Activated CD4-positive, CD25-positive, alpha-beta regulatory T cell treated with anti-CD3 and anti-CD28 coated beads, Interleukin-2, amount 50 U/mL, for 24 hours (primary cell): Measurements from ENCODE around the gene RASSF5.

ENCODE experiments used
- ATAC-seq, 2 donors: fragments of 150-1000 bp; cut with Tn5 transposase; one replicate each; pipeline ENCODE4 v1.10.0; 2021; ENCODE audit warnings: mild to moderate bottlenecking in 1 of 2, moderate library complexity in 1 of 2

Gene RASSF5

DNA sequence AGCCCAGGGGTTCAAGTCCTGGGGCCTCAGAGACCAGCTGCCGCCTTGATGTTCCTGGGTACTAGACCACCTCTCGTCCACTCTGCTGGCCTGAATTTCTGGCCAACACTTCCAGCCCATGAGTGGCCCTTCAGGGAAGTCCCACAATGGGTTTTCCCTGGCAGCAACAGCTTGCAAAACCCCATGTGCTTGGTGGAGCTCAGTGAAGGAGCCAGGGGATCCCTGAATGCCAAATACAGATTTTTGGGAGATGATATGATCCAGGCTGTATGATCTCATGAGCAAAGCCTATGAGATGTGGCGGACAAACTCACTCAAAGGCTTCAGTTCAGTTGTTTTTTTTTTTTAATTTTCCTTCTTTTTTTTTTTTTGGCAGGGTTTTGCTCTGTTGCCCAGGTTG, 9.6 kb upstream of the RASSF5 start:
- ATAC-seq, result no peak

DNA sequence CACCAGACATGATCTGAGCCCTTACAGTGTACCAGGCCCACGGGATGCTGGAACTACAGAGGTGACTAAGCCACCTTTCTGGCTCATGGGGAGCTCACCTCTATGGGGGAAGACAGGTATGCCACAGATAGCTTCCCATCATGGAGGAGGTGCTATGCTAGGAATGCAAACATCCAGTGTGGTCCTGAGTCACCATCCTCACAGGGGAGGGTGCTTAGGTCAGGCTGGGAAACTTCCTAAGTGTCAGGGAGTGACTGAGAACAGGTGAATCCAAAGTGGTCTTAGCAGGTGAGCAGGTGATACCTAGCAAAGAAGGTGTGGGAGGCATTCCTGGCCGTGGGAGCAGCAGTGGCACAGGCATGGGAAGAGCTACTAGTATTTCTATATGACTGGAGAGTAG, 8.6 kb upstream of the RASSF5 start:
- no peak for ATAC-seq

DNA sequence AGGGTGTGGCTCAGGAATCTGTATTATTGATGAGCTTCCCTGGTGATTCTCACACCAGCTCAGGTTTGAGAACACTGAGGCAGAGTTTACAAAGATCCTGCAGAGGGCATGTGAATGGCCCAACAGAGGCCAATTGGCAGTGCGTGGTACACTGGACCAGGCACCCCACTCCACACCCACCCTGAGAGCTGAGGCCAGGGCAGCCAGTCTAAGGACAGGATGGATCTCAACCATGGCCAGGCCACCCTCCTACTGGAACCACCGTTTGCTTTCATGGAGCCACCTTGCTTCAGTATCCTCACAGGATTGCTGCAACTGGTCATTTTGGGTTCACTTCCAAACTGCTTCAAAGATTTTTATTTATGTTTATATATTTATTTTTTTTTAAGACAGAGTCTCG, 7.3 kb upstream of the RASSF5 start:
- ATAC-seq, result no peak

DNA sequence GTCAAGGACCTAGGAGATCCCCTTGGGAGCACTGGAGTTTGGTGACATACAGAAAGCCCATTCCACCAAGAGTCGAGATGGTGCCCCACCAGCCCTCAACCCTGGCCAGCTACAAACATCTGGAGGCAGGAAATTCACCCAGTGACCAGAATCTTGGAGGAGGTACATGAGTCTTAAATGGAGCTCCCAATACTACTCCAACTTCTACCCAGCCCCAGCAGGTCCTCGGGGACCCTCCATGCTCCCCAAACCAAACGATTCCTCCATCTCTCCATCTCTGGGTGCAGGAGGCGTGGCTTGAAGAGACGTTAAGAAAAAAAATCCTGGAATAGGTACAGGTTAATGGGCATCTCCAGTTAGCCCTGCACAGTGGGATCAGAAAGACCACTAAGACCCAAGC, 5.5 kb upstream of the RASSF5 start:
- no peak for ATAC-seq

DNA sequence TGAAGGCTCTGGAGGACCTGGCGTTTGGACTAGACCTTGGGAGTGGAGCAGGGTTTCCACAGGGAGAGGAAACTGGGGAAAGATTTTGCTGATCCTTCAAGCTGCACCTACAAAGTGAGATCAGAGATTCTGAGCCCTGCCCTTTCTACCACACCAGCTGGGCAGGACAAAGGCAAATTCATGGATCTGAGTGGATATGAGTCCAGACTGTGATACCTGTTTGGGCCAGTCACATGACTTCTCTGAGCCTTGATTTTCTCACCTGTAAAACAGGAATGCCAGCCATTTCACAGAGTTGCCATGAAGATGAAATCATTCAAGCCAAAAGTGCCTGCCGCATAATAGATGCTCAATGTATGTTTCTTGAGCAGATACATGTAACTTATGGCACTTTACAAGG, 4.9 kb upstream of the RASSF5 start:
- no peak for ATAC-seq

DNA sequence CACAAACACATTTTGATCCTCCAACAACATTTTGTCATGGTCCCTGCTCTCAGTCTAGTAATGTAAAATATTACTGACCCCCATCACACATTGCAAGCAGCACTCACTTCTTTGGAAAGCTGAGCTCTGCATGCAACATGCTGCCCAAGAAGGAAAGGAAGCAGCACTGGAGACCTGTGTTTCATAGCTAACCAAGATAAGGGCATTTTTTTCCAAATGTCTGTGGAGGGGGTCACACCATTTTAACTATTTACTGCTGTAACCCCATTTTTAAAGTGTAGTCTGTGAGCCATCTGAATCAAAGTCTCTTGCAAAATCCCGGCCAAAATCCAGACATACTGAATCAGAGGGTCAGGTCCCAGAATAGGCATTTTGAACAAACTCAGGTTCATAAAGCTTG, 4.5 kb upstream of the RASSF5 start:
- ATAC-seq, result no peak

DNA sequence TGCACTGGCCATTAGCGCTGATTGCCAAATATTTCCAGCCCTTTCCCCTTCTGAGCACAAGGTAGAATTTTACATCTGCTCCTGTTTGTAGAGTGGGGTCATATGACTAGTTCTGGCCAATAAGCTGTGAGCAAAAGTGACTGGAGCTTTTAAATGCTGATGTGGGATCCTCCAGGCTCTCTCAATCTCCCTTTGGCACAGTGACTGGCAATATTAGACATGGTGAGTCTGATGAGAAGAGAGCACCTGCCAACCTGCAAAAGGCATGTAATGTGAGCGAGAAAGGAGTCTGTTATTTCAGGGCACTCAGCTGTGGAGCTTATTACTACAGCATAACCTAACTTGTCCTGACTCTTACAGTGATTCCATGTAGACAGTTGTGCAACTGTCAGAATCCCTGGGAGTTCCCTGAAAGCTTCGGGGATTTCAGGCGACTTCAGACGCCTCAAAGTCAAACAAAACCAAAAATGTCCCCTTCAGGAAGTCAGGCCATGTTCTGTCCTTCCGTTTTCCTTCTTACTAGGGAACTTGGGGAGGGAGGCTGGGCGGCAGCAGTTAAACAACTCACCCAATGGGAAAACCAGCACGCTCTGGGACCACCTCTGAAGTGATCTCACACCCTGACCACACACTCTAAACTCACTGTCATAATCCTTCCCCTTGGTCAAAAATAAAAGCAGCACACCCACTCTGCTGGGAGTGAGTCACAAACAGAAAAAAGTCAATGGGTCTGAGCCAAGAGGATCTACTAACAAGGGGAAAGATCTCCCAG, 3.6 kb upstream of the RASSF5 start:
- ATAC-seq, result peak; percentile 69 to 71

DNA sequence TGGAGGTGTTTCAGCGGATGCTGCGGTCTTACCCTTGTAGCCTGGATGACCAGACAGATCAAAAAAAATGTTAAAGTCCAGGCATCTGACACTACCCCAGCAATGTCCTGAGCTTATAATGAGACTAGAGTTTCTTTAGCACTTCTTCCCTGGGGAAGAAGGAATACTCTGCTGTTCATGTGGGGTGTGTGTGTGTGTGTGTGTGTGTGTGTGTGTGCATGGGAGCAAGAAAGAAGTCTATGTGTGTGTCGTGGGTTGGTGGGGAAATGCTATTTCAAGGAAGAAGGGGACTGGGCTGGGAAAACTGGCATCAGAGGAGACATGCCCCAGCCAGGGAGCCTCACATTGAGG, 3.0 kb upstream of the RASSF5 start:
- no peak for ATAC-seq

DNA sequence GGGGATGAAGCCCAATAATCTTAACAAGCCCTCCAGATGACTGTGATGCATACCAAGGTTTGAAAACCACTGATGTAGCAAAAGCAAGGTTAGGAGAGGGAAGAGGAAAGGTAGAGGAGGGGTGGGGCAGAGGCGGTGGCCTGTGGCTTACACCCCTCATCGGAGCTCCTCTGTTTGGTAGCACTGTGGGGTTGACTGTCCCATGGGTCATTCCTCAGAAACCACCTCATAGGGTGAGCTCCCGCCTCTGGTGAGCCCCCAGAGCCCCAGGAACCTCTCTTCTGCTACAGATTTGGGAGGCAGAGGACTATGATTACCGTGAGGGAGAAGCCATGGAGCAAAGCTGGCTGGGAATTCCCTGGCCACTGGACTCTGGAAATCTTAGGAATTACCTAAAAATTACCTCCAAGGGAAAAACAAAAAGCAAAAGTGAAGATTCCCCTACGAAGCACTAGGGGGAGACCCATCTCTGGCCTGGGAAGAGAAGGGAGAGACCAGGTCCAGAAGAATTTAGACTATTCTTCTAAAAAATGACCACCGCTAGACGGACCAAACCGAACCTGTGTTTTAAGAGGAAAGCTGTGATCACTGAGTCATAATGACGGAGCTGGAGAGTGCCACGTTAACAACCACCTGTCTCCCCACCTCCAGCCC, 1.5 kb upstream of the RASSF5 start:
- ATAC-seq, result no peak

DNA sequence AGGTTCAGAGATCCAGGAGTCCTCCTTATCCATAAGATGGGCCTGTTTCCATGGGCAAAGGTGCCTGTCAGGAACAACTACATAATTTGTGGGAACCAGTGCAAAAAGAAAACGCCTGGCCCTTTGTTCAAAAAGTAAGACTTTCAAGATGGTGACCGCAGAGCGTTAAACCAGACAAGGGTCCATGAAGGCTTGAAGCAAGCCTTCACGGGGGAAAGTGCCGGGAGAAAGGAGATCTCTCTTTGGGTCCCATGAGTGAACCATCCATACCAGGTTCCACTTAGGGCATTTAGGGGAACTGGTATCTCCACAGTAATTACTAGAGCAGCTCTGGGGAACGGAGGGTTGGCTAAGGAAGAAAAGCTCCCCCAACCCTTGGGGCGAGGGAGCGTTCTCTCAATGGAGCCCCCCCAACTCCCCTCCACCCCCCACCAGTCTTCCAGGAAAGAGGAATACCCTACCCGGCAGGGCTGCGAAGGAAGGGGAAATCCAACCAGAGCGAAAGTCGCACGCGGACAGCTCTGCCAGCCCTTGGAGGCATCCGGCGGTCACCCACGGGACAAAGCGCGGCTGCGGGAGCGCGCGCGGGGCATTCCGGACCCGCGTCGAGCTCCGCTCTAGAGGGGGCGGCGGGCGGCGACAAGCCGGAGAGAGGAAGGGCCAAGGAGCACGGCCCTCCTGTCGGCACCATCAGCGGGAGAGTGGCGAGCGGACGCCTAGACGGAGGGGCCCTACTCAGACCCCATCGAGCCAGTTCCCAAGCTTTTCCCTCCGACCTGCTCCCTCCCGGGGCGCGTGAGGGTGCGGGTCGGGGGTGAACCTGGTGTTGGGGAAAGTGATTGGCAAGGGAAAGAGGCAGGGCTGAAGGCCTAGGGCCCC, 687 bp upstream of the RASSF5 start:
- ATAC-seq, result peak; percentile 11

DNA sequence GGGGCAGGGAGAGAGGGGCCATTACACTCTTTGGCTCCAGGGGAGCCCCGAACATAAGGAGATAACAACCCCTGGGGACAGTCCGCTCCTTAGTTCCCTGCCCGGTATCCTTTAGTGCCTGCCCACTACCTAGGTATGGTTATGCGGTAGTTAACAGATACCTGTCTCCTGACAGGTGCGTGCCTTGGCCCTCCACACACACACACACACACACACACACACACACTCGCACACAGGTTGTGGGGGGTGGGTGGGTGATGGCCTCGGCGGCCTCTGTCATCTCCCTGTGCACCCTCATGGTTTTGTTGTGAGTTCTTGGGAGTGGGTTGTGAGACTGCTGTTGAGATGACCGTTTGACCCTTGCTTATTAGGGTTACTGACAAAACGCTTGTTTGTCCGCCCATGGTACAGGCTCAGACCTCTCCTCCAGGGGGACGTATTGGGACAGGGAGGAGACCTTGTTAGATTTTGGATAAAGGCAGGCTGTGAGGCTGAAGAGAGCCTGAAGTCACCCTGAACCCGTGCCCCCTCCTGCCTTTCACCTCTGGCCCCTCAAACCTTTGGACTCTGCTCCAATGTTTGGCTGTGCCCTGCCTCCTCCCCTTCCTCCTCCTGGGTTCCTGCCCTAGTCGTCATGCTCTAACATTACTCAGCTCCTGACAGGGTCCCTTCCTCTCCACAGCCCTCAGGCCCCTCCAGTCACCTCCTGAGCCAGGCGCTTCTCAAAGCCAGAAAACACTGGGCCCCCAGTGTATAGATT, 979 bp downstream of the RASSF5 start:
- ATAC-seq, result no peak

DNA sequence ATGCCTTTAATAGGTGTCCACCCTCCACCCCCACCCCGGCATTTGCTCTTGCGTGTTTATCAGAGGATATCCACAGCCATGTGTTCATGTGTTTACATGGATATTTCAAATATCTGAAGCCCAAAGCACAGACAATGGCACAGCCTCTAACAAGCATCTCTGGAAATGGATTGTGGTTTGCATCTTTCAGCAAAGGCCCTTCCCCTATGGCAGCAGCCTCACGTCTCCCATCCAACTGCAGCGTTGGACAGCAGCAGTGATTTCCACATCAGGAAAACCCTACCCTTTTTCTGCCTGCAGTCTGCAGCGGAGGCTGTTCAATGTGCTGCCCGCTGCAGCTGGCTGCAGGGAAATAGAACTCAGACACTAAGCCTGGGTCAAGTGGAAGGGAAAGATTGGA, 1.6 kb downstream of the RASSF5 start:
- ATAC-seq, result no peak

DNA sequence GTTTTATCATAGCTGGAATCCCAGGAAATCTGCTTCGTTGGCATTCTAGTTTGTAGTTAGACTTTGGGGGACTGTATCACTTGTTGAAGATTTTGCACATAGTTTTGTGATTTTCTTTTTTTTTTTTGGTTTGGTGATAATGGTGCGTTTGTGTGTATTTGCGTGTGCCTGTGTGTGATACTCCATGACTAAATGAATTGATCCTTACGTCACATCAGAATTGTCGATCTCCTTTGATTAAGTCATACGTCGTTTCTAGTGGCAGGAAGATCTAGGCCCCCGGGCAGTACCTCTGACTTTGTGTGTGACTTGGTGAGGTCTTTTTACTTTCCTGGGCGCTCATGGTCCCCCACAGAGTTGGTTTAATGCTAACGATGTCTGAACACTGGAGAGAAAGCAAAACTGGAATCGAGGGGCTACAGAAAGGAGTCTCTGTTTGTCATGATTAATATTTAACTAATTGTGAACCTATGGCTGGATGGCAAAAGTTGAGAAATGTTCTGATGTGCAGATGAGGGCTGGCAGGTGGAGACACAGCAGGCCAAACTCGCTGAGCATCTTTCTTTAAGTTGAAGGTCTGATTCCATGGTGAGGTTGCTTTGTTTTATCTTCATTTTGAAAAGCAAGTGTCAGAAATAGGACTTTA, 2.4 kb downstream of the RASSF5 start:
- ATAC-seq, result no peak

DNA sequence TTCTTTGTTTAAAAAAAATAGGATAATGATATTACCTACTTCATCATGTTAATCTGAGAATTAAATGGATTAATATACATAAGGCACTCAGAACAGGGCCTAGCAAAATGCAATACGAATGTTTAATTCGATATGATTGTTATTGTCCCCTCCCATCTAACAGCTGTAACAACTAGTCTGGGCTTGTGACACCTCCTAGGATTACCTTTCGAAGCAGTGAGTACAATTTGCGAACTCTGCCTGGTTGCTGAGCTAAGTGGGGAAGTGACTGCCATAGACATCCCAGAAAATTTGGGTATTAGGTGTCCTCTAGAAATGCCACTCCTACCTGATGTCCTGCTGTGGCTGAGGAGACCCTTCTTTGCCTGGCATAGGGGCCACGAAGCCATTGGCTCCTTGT, 3.0 kb downstream of the RASSF5 start:
- ATAC-seq, result no peak

DNA sequence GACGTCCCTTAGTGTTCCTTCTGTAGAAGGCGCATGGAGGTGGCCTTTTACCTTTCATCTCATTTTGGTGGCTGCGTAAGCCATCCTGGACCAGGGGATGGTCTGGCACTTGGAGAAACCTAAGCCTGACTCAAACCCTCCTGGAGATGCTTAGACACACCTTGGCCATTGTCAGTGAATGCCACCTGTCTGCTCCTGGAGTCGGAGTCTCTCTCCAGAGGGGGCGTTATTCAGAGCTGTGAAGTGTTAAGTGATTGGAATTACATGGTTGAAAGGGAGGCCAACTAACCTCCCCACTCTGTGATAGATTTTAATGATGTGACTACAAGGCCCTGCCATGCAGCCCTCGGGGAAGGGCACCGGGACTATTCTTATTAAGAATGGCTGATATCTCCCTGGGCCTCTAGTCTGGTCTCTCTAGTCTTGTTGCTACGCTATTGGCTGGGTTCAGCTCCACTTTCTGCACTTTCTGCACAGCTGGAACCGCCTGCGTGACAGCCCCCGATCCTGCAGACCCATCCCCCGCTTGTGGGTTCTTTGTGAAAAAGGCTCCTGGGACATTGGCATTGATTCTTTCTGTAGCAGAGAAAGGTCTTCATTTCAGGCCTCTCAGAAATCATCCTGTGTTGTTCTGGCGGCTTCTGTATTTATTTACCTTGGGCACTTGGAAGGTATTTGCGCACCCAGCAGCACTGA, 4.2 kb downstream of the RASSF5 start:
- no peak for ATAC-seq

DNA sequence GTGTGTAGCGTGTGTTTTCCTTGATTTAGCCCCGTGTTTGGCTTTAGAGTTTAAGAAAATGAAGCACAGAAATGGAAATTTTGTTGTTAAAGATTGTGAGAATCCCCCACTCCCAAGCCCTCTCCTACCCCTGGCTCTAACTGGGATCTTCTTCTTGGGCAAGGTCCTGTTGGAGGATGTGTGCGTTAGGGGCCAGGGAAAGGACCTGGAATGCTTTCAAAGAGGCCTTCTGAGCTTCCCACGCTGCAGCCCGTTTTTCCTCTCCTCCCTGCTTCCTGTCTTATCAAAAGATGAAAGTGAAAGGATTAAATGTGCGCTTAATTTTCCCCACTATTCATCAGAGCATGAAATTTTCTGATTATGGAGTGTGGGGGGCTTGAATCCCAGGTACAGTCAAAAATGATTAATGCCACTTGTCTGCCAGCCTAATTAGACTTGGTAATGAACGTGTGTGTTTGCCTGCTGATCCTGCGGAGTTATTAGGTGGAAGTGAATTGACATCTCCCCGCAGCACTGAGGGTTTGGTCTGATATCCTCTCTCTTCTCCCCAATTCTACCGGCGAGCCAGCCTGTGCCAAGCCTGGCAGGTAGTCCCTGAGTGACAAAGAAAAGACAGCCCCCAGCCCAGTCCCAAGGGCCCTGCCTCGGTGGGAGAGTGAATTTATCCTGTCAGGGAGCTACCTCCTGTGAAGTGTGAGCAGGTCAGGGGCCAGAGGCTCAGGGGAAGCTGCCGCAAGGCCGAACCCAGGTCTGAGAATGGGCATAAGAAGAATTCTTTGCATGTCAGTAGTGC, 4.9 kb downstream of the RASSF5 start:
- ATAC-seq, result no peak

DNA sequence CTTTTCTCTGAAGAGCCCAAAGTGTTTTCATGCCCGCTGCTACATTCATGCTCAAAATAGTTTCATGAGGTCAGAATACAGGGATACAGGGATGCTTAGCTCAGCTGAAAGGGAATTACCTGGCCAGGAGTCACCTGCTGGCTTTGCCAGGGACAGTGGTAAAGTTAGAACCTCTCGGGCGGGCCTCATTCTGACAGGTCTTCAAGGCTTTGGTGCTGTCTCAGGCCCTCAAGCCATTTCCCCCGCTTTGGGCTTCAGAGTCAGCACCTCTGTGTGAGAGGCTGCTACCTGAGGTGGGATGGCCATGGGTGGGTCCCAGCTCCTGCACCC, 5.5 kb downstream of the RASSF5 start:
- ATAC-seq, result no peak

DNA sequence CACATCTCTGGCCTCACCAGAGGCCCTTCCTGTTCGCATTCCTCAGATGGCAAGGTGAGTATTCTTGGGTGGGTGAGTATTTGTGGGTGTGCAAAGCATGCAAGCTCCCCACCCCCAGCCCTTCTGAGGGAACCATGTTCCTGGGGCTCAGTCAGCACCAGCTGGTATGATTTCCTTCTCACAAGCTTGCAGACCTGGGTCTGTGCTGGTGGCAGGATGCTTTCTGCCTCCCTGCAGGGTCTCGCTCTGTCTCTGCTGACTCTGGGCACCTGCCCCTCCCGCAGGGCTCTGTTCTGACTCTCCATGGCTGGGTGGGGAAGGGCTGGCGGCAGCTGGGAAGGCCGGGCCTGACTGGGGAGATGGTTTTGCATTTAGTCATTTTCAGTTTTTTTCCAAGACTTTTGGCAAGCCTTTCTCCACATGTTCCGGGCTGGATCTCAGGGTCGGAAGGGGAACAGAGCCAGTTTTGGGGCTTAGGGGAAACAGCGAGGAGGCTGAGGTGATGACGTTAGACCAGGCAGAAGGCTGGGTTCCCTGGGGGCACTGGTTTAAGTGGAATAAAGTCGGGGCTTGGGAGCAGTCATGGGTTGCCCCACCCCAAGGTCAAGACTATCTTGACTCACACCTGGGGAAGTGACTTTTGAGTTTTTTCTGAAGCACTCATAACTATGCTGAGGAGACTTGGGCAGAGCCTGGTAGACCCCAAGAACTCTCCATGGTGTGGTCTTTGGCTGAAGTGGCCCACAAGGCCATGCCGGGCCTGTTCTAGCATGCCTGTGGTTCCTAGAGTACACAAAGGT, 6.2 kb downstream of the RASSF5 start:
- ATAC-seq, result no peak

DNA sequence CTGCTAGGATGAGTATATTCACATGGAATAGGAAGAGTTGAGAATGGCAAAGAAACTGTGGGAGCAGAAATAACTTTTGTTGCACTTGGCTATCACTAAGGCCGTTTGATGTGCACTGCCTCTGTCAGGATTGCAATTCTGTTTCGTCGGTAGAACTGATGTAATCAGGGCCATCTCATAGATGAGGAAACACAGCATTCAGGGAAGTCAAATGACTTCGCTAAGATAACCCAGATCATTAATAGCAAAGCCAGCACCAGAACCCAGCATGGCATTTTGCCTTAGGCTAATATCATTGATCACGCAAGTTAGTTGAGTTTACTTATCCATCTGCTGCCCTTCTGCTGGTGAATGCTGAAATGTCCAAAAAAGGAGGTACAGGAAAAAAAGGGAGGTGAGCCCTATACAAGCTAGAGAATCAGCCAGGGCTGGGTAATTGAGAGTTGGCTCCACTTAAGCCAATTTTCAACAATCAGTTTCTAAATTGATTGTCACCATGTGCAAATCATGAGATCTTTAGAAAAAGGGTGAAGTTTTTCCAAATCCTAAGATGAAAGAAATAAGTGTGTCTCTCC, 7.6 kb downstream of the RASSF5 start:
- ATAC-seq, result no peak

DNA sequence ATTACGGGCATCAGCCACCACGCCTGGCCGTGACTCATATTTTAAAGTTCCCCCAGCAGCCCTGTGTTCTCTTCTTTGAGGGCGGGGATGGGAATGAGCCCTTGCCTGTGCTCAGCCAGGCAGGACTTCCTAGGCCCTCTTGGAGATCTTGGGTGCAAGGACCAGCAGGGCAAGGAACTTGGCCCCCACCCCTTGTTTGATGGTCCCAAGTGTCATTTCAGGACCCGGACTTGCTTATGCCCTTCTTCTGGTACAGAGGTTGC, 9.3 kb downstream of the RASSF5 start:
- ATAC-seq, result no peak
